NT2/D1 (cell line): ENCODE data around the gene TRPC4.

Source experiments
- DNase-seq: peaks from one replicate; pipeline ENCODE4 v3.0.0-alpha.2; 2011; ENCODE audit warnings: low read depth, low spot score
- H3K27me3 ChIP-seq: 2 replicates; pipeline ENCODE4 v1.6.0; 2011; ENCODE audit warnings: mild to moderate bottlenecking; ENCODE audit not compliant: insufficient read length, insufficient read depth
- H3K36me3 ChIP-seq: 2 replicates; pipeline ENCODE4 v1.6.1; 2011; ENCODE audit warnings: mild to moderate bottlenecking, low read length, mixed read lengths; ENCODE audit not compliant: insufficient read depth, insufficient read length
- H3K4me1 ChIP-seq: 2 replicates; pipeline ENCODE4 v1.5.1; 2011; ENCODE audit not compliant: insufficient read depth, insufficient read length
- H3K4me3 ChIP-seq: 2 replicates; pipeline ENCODE4 v1.5.1; 2011; ENCODE audit warnings: low read depth; ENCODE audit not compliant: insufficient read length
- H3K9ac ChIP-seq: 2 replicates; pipeline ENCODE4 v1.6.0; 2011; ENCODE audit warnings: low read depth; ENCODE audit not compliant: insufficient read length
- H3K9me3 ChIP-seq: 2 replicates; pipeline ENCODE4 v1.5.1; 2011; ENCODE audit warnings: mild to moderate bottlenecking, low read length; ENCODE audit not compliant: insufficient read depth
- SUZ12 ChIP-seq: IDR thresholded peaks from 2 replicates; pipeline ENCODE4 v1.6.1; 2011; ENCODE audit not compliant: insufficient read length, insufficient read depth; ENCODE audit errors: extremely low read depth
- YY1 ChIP-seq: IDR thresholded peaks from 2 replicates; pipeline ENCODE4 v1.6.1; 2011; ENCODE audit not compliant: insufficient read length, insufficient read depth
- ZNF274 ChIP-seq: IDR thresholded peaks from 2 replicates; pipeline ENCODE4 v1.6.1; 2011; ENCODE audit warnings: mild to moderate bottlenecking, low read depth, low read length

Gene TRPC4

GRCh38 chr13:37681281-37682032 is 188.1 kb downstream of the TRPC4 start:
- Histone ChIP-seq H3K4me3 (no peak overlapping the region), H3K4me1 (no peaks in the 10 kb centered on the region), H3K9me3 (no peaks in the 10 kb centered on the region), H3K9ac (no peak overlapping the region), H3K36me3 (no peaks in the 10 kb centered on the region), H3K27me3 (no peaks in the 10 kb centered on the region)
- DNase-seq: no peak
- TF ChIP-seq SUZ12 (no peak), YY1 (no peak), ZNF274 (no peak)

GRCh38 chr13:37680137-37680536 is 189.4 kb downstream of the TRPC4 start:
- no peaks in the 10 kb centered on the region for H3K36me3 ChIP-seq

GRCh38 chr13:37679043-37679442 is 190.5 kb downstream of the TRPC4 start:
- no peaks in the 10 kb centered on the region for H3K4me1 ChIP-seq
- no peak overlapping the region for H3K9ac ChIP-seq
- TF ChIP-seq YY1 (no peak), SUZ12 (no peak), ZNF274 (no peak)
- H3K4me3 ChIP-seq: no peak overlapping the region
- no peak for DNase-seq
- no peaks in the 10 kb centered on the region for H3K27me3 ChIP-seq
- no peaks in the 10 kb centered on the region for H3K9me3 ChIP-seq
- no peaks in the 10 kb centered on the region for H3K36me3 ChIP-seq

More at GRCh38 chr13:37680137-37680536, 189.4 kb downstream of the TRPC4 start:
- Histone ChIP-seq H3K9me3 (no peaks in the 10 kb centered on the region), H3K27me3 (no peaks in the 10 kb centered on the region), H3K4me1 (no peaks in the 10 kb centered on the region), H3K4me3 (no peak overlapping the region), H3K9ac (no peak overlapping the region)
- TF ChIP-seq ZNF274 (no peak), YY1 (no peak), SUZ12 (no peak)
- DNase-seq: no peak

GRCh38 chr13:37669845-37670244 is 199.7 kb downstream of the TRPC4 start:
- H3K9ac ChIP-seq: no peak overlapping the region
- TF ChIP-seq ZNF274 (no peak), SUZ12 (no peak), YY1 (no peak)
- no peaks in the 10 kb centered on the region for H3K9me3 ChIP-seq
- no peak for DNase-seq
- H3K27me3 ChIP-seq: no peaks in the 10 kb centered on the region
- H3K4me3 ChIP-seq: no peak overlapping the region
- no peaks in the 10 kb centered on the region for H3K4me1 ChIP-seq
- no peaks in the 10 kb centered on the region for H3K36me3 ChIP-seq

GRCh38 chr13:37667702-37668101 is 201.9 kb downstream of the TRPC4 start:
- Histone ChIP-seq H3K36me3 (no peaks in the 10 kb centered on the region), H3K4me1 (no peaks in the 10 kb centered on the region), H3K9me3 (no peaks in the 10 kb centered on the region), H3K4me3 (no peak overlapping the region), H3K27me3 (no peaks in the 10 kb centered on the region), H3K9ac (no peak overlapping the region)
- no peak for TF ChIP-seq YY1
- no peak for TF ChIP-seq ZNF274
- TF ChIP-seq SUZ12: no peak
- no peak for DNase-seq

- no peaks in the 10 kb centered on the region for H3K4me1 ChIP-seq
- TF ChIP-seq ZNF274 (no peak), YY1 (no peak), SUZ12 (no peak)
- H3K9ac ChIP-seq: no peak overlapping the region
- H3K27me3 ChIP-seq: no peaks in the 10 kb centered on the region
- no peak for DNase-seq
- H3K36me3 ChIP-seq: no peaks in the 10 kb centered on the region
- H3K4me3 ChIP-seq: no peak overlapping the region
- no peaks in the 10 kb centered on the region for H3K9me3 ChIP-seq
Measured at GRCh38 chr13:37666036-37666435, 203.5 kb downstream of the TRPC4 start.

- H3K36me3 ChIP-seq: no peaks in the 10 kb centered on the region
- H3K9me3 ChIP-seq: no peaks in the 10 kb centered on the region
- no peak overlapping the region for H3K4me3 ChIP-seq
- H3K27me3 ChIP-seq: no peaks in the 10 kb centered on the region
- DNase-seq: no peak
- TF ChIP-seq ZNF274 (no peak), YY1 (no peak), SUZ12 (no peak)
- no peaks in the 10 kb centered on the region for H3K4me1 ChIP-seq
- no peak overlapping the region for H3K9ac ChIP-seq
Measured at GRCh38 chr13:37665420-37665819, 204.2 kb downstream of the TRPC4 start.

- H3K27me3 ChIP-seq: no peaks in the 10 kb centered on the region
- no peak overlapping the region for H3K9ac ChIP-seq
- no peaks in the 10 kb centered on the region for H3K36me3 ChIP-seq
- H3K4me1 ChIP-seq: no peaks in the 10 kb centered on the region
- H3K4me3 ChIP-seq: no peak overlapping the region
- no peaks in the 10 kb centered on the region for H3K9me3 ChIP-seq
- DNase-seq: no peak
- no peak for TF ChIP-seq SUZ12
Measured at GRCh38 chr13:37663724-37664123, 205.8 kb downstream of the TRPC4 start.
